ENCODE data around the gene RNF224. TPM values are rescaled to one million over a fixed set of nuclear protein-coding genes. Genes with fewer than 3 reads are reported as not detected.

The RNF224 gene
- total RNA-seq, 1 donor from 2014 or later: not detected

DNA sequence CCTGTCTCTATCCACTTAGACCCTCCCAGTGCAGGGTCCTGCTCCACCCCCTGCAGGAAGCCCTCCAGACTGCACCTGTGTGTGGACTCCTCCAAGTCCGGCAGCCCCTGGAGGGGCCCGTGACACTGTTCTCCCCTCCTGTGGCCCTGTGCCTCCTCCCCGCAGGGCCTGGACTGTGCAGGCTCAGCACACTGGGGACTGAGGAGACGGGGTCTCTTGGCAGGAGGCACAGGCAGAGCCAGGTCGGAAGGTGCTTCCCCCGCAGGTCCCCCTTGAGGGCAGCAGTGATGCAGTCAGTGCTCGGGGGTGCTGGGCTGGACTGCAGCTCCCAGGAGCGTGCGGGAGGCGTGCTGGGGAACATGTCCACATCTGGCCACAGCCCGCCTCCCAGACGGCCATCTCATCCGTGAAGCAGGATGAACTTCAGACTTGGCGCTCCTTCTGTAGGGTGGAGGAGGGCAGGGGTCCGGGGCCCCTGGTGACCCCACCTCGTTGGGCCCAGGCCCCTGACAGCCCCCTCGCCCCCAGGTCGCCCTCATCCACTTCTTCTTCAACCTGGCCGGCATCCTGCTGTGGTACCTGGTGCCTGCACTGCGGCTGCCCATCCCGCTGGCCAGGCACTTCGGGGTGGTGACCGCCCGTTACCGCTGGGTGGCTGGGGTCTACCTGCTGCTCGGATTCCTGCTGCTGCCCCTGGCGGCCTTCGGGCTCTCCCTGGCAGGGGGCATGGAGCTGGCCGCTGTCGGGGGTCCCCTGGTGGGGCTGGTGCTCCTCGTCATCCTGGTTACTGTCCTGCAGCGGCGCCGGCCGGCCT, 8.3 kb downstream of the RNF224 start:
- Mint-ChIP-seq H3K9me3 (ENCODE audit: unreplicated experiment) (no peaks in the 10 kb centered on the region), H3K36me3 (ENCODE audit: low read depth, unreplicated experiment) (no peaks in the 10 kb centered on the region), H3K27me3 (ENCODE audit: low read depth, unreplicated experiment) (no peaks in the 10 kb centered on the region), H3K4me3 (ENCODE audit: unreplicated experiment) (peak overlapping the region; percentile 27), H3K4me1 (ENCODE audit: low read depth, unreplicated experiment) (peaks cover 1% of the 10 kb centered on the region), H3K27ac (ENCODE audit: unreplicated experiment) (no peak overlapping the region)
- H3K4me3 ChIP-seq (ENCODE audit: insufficient read depth, low read depth, low read length): no peak overlapping the region
- H3K4me2 ChIP-seq (ENCODE audit: low read length): no peak overlapping the region
- H3K27me3 ChIP-seq (ENCODE audit: insufficient read depth, low read length): no peaks in the 10 kb centered on the region
- peaks cover 24% of the 10 kb centered on the region for H4K20me1 ChIP-seq (ENCODE audit: insufficient read depth, low read length)
- no peak overlapping the region for H2AFZ ChIP-seq (ENCODE audit: low read depth, low read length)
- no peak overlapping the region for H3K27ac ChIP-seq (ENCODE audit: low read depth, low read length)
- DNase-seq (ENCODE audit: low read depth) (no peak), FAIRE-seq (no peak)
- H3K4me1 ChIP-seq (ENCODE audit: insufficient read depth, low read length): peaks cover 7% of the 10 kb centered on the region
- peaks cover 21% of the 10 kb centered on the region for H3K79me2 ChIP-seq (ENCODE audit: insufficient read depth, low read length)
- H3K36me3 ChIP-seq (ENCODE audit: insufficient read depth, low read length): no peaks in the 10 kb centered on the region
- no peak overlapping the region for H3K9ac ChIP-seq (ENCODE audit: low read length)
- TF ChIP-seq CTCF (IDR thresholded peaks at IDR 0.05; ENCODE audit: insufficient read depth, low read depth, low read length) (no peak), EZH2 (IDR thresholded peaks at IDR 0.05; ENCODE audit: insufficient read depth, low read length) (no peak)
- H3K9me3 ChIP-seq (ENCODE audit: insufficient read depth, low read depth, low read length): no peaks in the 10 kb centered on the region

GRCh38 chr9:137236238-137236935, 9.1 kb downstream of the RNF224 start:
- H3K4me3 ChIP-seq (ENCODE audit: insufficient read depth, low read depth, low read length): no peak overlapping the region
- peak; percentile 25 for DNase-seq (ENCODE audit: low read depth)
- H4K20me1 ChIP-seq (ENCODE audit: insufficient read depth, low read length): peaks cover 24% of the 10 kb centered on the region
- Mint-ChIP-seq H3K27me3 (ENCODE audit: low read depth, unreplicated experiment) (no peaks in the 10 kb centered on the region), H3K36me3 (ENCODE audit: low read depth, unreplicated experiment) (no peaks in the 10 kb centered on the region), H3K4me3 (ENCODE audit: unreplicated experiment) (no peak overlapping the region), H3K4me1 (ENCODE audit: low read depth, unreplicated experiment) (peaks cover 1% of the 10 kb centered on the region), H3K27ac (ENCODE audit: unreplicated experiment) (no peak overlapping the region), H3K9me3 (ENCODE audit: unreplicated experiment) (no peaks in the 10 kb centered on the region)
- no peak overlapping the region for H3K27ac ChIP-seq (ENCODE audit: low read depth, low read length)
- H3K9me3 ChIP-seq (ENCODE audit: insufficient read depth, low read depth, low read length): no peaks in the 10 kb centered on the region
- H2AFZ ChIP-seq (ENCODE audit: low read depth, low read length): no peak overlapping the region
- H3K36me3 ChIP-seq (ENCODE audit: insufficient read depth, low read length): no peaks in the 10 kb centered on the region
- H3K9ac ChIP-seq (ENCODE audit: low read length): no peak overlapping the region
- FAIRE-seq: no peak
- peak; percentile 71 for TF ChIP-seq CTCF (IDR thresholded peaks at IDR 0.05; ENCODE audit: insufficient read depth, low read depth, low read length)
- no peak for TF ChIP-seq EZH2 (IDR thresholded peaks at IDR 0.05; ENCODE audit: insufficient read depth, low read length)
- H3K4me1 ChIP-seq (ENCODE audit: insufficient read depth, low read length): peaks cover 7% of the 10 kb centered on the region
- H3K27me3 ChIP-seq (ENCODE audit: insufficient read depth, low read length): no peaks in the 10 kb centered on the region
- H3K4me2 ChIP-seq (ENCODE audit: low read length): peak overlapping the region; percentile 54
- peaks cover 21% of the 10 kb centered on the region for H3K79me2 ChIP-seq (ENCODE audit: insufficient read depth, low read length)
